ENCODE measurements around the gene NCMAP.

NCMAP gene

DNA sequence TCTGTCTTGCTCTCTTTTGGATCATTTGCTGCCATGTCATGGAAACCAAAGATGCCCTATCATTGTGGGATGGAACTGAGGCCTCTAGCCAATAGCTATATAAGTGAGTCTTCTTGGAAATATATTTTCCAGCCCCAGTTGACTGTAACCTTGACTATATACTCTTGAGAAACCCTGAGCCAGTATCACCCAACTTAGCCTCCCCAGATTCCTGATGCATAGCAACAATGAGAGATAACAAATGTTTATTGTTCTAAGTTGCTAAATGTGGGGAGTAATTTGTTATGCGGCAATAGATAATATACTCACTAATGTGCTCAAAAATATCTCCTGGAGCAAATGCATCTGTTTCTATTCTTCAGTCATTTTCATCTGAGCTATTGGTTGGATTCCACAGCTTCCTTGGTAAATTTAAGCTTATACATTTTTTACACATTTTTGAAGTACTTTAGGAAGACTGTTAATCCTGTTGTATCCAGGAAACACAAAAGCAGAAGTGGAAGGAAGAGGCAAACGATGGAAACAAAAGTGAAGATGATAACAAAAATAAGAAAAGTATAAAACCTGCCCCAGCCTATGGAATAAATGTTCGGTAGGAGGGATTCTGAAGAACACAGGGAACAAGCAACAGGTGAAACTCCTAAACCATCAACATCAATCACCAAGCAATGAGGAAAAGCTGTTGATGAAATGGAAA, 80.9 kb downstream of the NCMAP start:
- no peak for DNase-seq

GRCh38 chr1:24639094-24639493, 83.2 kb downstream of the NCMAP start:
- no peak for DNase-seq

DNA sequence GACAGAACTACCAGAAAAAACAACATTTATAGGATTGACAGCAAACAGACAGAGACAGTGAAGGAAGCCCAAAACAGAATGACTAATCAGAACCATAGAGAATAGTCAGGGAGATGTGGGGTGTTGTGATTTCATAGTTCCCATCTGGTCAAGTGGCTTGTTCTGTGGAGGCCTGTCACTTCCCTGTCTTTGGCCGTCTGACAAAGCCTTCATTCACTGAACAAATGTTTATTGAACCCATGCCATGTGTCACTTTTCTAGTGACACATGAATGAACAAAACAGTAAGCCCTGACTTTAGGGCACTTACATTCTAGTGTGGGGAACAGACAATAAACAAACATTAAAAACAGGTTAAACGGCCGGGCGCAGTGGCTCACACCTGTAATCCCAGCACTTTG, 84.0 kb downstream of the NCMAP start:
- no peak for DNase-seq

- no peak for DNase-seq
Observed at GRCh38 chr1:24640288-24640687, 84.4 kb downstream of the NCMAP start.

GRCh38 chr1:24641646-24642151, 85.8 kb downstream of the NCMAP start:
- peak; percentile 27 for DNase-seq

DNA sequence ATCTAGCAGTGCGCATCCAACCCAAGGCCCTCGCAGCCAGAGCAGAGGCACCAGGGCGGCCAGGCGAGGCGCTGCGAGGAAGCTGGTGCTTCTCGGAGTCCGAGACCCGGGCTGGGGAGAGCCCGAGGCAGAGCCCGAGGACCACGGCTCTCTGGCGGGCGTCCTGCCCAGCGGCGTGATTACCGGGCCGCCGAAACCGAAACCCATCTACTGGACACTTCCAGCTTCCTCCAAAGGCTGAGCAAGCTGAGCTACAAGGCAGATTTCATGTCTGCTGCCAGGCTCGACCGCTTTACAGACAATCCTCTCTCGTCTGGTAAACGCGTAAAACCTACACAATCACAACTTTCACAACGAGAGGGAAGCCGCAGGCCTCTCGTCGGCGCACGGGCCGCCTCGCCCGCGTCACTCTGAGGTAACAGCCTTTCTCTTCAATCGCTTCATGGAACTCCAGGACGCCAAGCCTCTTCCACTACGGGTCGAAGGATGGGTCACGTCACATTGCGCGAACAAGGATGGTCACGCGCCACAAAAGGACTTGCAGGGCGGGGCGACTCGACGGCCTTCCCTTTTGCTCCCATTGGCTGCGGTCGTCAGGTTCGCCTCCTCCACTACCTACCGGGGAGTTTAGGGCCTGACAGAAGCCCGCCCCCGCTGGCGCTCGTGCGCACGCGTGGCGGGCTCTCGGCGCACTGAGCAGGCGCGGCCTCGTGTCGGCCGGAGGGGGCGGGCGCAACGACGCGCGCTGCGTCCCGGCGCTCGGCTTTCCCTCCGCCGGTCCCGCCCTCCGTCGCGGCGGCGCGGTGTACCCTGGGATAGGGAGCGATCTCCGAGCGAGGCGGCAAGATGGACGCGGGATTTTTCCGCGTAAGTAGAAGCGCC, 86.8 kb downstream of the NCMAP start, which contains the start of gene SRRM1:
SRRM1 (plus strand) TSS at position 822 of the 882 bp plus-strand sequence; CDS start at position 847, 25 bp downstream.
- DNase-seq, result peak; percentile 98

DNA sequence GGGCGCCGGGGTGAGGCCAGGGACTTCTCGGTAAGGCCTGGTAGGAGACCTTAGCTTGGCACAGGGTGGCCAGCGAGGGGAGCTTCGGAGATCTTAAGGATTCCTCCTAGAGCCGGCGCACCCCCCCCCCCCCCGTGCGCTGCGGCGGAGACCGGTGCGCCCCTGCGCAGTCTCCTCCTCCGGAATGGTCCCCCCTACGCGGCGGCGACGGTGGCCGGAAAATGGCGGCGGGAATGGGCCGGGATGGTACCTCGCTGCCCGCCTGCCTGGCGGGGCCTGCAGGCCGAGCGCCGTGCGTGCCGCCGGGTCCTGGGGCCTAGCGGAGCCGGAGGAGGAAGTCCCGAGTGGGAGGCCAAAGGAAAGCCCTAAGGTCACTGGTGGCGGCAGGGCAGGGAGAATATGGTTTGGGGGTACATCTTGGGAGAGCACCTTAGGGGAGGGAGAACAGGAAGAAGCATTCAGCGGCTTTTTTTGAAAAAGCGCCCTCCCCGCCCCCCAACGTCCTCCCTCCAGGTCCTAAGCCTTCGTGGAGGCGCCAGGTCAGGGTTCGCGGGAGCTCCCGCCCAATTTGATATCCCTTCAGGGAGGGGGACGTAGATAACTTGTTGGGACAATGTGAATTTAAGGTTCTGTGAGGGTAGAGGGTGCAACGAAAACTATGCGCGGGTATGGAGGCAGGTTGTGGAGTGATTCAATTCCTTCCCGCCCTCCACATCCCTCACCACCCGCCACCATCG, 87.6 kb downstream of the NCMAP start:
- DNase-seq, result no peak

DNA sequence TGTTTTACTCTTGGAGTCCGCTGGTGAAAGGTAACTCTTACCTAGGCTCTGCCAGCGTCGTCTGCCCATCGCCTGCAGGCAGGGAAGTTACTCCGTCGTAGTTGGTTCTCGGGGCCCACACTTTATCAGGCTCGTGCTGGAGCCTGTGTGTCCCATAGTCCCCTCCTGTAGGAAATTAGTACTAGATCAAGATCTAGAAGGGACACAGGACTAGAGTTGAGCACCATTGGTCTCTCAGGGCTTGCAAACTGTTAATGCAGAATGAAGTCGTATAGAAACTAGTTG, 88.2 kb downstream of the NCMAP start:
- DNase-seq, result no peak

DNA sequence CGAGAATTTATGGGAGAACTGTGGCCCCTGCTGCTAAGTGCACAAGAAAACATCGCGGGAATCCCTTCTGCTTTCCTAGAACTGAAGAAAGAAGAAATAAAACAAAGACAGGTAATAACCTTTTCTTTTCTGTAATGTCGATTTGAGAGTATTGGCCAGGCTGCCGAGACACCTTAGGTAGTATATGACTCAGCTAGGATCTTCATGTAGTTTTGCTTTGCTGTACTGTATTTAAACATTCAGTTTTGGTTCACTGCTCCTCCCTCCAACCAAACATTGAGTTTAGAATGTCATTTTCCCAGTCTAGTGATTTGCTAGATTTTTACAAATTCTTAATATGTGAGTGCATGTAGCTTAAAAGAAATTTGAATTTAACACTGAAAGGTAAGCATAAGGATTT, 93.0 kb downstream of the NCMAP start:
- DNase-seq, result no peak

- no peak for DNase-seq
Observed at GRCh38 chr1:24652382-24652781, 96.5 kb downstream of the NCMAP start.

GRCh38 chr1:24654010-24654409, 98.1 kb downstream of the NCMAP start:
- no peak for DNase-seq

- DNase-seq, result no peak
Observed at GRCh38 chr1:24656046-24656445, 100.2 kb downstream of the NCMAP start.

DNA sequence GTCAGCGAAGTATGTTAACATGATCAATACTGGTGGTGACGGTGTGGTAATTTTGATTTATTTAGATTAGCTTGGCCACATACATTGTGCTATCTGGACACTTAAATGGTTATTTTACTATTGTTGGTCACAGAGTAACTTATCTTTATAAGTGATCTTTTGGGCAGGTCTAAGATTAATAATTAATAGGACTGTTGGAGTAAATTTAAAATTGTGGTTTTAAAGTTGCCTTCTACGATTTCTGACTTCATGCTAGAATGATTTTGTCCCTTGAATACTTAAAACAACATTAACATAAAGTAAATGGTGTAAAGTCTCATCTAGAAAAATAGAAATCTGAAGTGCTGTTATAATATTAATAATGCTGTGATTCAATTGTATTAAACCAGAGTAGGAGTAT, 101.9 kb downstream of the NCMAP start:
- no peak for DNase-seq
